PC-3 (cell line): ENCODE measurements around the gene TGIF2.

Experiments used
- CTCF ChIP-seq: fragments of 300-600 bp; sonication (generic); conservative IDR thresholded peaks from 2 replicates; pipeline ENCODE4 v1.5.1; 2017; ENCODE audit warnings: antibody characterized with exemption, low read depth, mild to moderate bottlenecking, low read length
- EZH2 ChIP-seq: fragments of 300-600 bp; sonication (generic); IDR thresholded peaks from one replicate; pipeline ENCODE4 v1.6.1; 2017; ENCODE audit warnings: antibody characterized with exemption, mild to moderate bottlenecking, low read length; ENCODE audit not compliant: unreplicated experiment

- no peak for TF ChIP-seq EZH2
- no peak for TF ChIP-seq CTCF
Measured at GRCh38 chr20:36633285-36633772, 59.9 kb downstream of the TGIF2 start.
